BE2C (cell line): ENCODE results near the gene ANO1.
"Not testable (repeated sequence)": the region's sequence is repeated elsewhere in the genome, so short reads cannot be mapped to it uniquely, and the experiment has no call there.

Experiments
- DNase-seq: peaks from one replicate; pipeline ENCODE4 v3.0.0-alpha.2; 2020
- H3K27me3 ChIP-seq: fragments of 250-450 bp; sonication (Bioruptor Pico); 2 replicates; pipeline ENCODE4 v1.5.1; 2020; ENCODE audit warnings: mild to moderate bottlenecking
- H3K36me3 ChIP-seq: fragments of 250-450 bp; sonication (Bioruptor Pico); 2 replicates; pipeline ENCODE4 v1.5.1; 2020; ENCODE audit warnings: mild to moderate bottlenecking
- H3K4me1 ChIP-seq: fragments of 250-450 bp; sonication (Bioruptor Pico); 2 replicates; pipeline ENCODE4 v1.5.1; 2020
- H3K4me3 ChIP-seq: 2 replicates; pipeline ENCODE4 v1.5.1; 2011; ENCODE audit warnings: low read depth, low read length
- H3K9me3 ChIP-seq: fragments of 250-450 bp; sonication (Bioruptor Pico); 2 replicates; pipeline ENCODE4 v1.5.1; 2020
- TF ChIP-seq, protein P1 (sequence below): IDR thresholded peaks from 2 replicates; pipeline ENCODE4 v1.5.1; 2012; ENCODE audit warnings: mild to moderate bottlenecking, low read depth, low read length

The ANO1 gene

GRCh38 chr11:70210530-70210929 lies 132.4 kb downstream of the ANO1 start:
- Histone ChIP-seq H3K9me3 (no peaks in the 10 kb centered on the region), H3K4me1 (peaks cover 3% of the 10 kb centered on the region; the same call in 1 of the 2 replicates), H3K27me3 (no peaks in the 10 kb centered on the region), H3K4me3 (no peak overlapping the region), H3K36me3 (peaks cover 28% of the 10 kb centered on the region)
- TF ChIP-seq, protein P1, sequence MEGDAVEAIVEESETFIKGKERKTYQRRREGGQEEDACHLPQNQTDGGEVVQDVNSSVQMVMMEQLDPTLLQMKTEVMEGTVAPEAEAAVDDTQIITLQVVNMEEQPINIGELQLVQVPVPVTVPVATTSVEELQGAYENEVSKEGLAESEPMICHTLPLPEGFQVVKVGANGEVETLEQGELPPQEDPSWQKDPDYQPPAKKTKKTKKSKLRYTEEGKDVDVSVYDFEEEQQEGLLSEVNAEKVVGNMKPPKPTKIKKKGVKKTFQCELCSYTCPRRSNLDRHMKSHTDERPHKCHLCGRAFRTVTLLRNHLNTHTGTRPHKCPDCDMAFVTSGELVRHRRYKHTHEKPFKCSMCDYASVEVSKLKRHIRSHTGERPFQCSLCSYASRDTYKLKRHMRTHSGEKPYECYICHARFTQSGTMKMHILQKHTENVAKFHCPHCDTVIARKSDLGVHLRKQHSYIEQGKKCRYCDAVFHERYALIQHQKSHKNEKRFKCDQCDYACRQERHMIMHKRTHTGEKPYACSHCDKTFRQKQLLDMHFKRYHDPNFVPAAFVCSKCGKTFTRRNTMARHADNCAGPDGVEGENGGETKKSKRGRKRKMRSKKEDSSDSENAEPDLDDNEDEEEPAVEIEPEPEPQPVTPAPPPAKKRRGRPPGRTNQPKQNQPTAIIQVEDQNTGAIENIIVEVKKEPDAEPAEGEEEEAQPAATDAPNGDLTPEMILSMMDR, result no peak
- no peak for DNase-seq

- no peak overlapping the region for H3K4me3 ChIP-seq
- H3K9me3 ChIP-seq, result no peaks in the 10 kb centered on the region
- no peak for DNase-seq
- no peaks in the 10 kb centered on the region for H3K27me3 ChIP-seq
- no peaks in the 10 kb centered on the region for H3K4me1 ChIP-seq
- TF ChIP-seq, protein P1, result no peak
- peaks cover 10% of the 10 kb centered on the region for H3K36me3 ChIP-seq
Measured at GRCh38 chr11:70212227-70212811, 134.2 kb downstream of the ANO1 start.

DNA sequence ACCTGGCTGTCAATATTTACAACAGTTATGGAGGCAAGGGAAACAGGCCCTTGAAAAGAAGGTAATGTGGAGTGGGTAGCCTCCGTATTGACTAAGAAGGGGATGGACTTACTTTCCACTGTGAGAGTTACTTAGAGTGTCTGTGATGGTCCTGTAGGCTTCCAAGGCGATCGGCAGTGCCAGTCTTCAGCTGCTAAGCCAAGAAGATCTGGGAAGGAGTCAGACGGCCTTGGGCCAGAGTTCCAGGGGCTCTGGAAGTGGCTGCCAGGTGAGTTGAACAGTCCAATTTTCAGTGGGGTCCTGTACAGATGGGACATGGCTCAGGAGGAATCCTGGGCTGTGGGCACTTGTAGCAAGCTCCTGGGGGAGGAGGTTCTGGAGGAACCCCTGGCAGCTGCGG lies 139.3 kb downstream of the ANO1 start:
- H3K36me3 ChIP-seq, H3K4me3 ChIP-seq, H3K4me1 ChIP-seq, H3K9me3 ChIP-seq, DNase-seq, H3K27me3 ChIP-seq: not testable (repeated sequence)

- not testable (repeated sequence) for H3K9me3 ChIP-seq, H3K4me1 ChIP-seq, H3K36me3 ChIP-seq, DNase-seq, H3K27me3 ChIP-seq, H3K4me3 ChIP-seq
Measured at GRCh38 chr11:70218076-70218475, 140.0 kb downstream of the ANO1 start.

DNA sequence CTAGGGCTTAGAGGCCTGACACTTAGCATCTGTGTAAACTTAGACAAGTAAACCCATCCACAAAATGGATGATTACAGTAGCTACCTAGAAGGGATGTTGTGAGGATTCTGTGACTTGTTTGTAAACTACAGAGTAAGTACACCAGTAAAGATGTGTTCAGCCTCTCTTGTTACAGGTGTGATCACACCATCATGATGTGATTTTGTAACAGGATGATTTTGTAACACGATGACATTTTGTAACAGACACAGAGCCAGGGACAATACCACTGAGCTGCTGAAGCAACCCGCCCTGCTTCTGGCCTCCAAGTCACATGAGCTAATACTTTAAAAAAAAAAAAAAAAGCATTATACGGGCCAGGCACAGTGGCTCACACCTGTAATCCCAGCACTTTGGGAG lies 142.0 kb downstream of the ANO1 start:
- TF ChIP-seq, protein P1, result no peak
- DNase-seq, result no peak

DNA sequence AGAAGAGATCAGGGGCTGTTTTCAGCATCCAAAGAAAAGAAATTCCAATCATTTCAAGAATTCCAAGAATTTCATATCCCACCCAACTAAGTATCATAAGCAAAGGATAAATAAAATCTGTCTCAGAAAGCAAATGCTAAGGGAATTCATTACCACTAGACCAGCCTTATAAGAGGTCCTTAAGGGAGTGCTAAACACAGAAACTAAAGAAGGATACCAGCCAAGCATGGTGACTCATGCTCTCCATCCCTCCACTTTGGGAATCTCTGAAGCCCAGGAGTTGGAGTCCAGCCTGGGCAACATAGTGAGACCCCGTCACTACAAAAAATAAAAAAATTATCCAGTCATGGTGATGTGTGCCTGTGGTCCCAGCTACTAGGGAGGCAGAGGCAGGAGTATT lies 142.8 kb downstream of the ANO1 start:
- TF ChIP-seq, protein P1, result no peak
- no peaks in the 10 kb centered on the region for H3K4me1 ChIP-seq
- H3K4me3 ChIP-seq, result no peak overlapping the region
- peaks cover 10% of the 10 kb centered on the region for H3K27me3 ChIP-seq
- H3K36me3 ChIP-seq, result no peaks in the 10 kb centered on the region
- H3K9me3 ChIP-seq, result no peaks in the 10 kb centered on the region
- DNase-seq, result no peak

More for the DNA sequence above, 142.0 kb downstream of the ANO1 start:
- H3K36me3 ChIP-seq, result no peaks in the 10 kb centered on the region
- H3K27me3 ChIP-seq, result peaks cover 10% of the 10 kb centered on the region
- no peaks in the 10 kb centered on the region for H3K9me3 ChIP-seq
- H3K4me1 ChIP-seq, result no peaks in the 10 kb centered on the region
- no peak overlapping the region for H3K4me3 ChIP-seq

GRCh38 chr11:70225681-70226177 lies 147.6 kb downstream of the ANO1 start:
- Histone ChIP-seq H3K9me3 (no peaks in the 10 kb centered on the region), H3K27me3 (peaks cover 10% of the 10 kb centered on the region), H3K4me3 (no peak overlapping the region), H3K36me3 (no peaks in the 10 kb centered on the region), H3K4me1 (no peaks in the 10 kb centered on the region)
- peak; percentile 46 for DNase-seq
- TF ChIP-seq, protein P1, result no peak
